COR-L47 (cell line): ENCODE results near the gene DLEC1.
"Not testable (repeated sequence)": the region's sequence is repeated elsewhere in the genome, so short reads cannot be mapped to it uniquely, and the experiment has no call there.

Source experiments
- DNase-seq: peaks from one replicate; lab custom pipeline; 2025; lab: John Stamatoyannopoulos, UW

DLEC1 gene

GRCh38 chr3:38157117-38157516 lies 118.1 kb downstream of the DLEC1 start:
- no peak for DNase-seq

DNA sequence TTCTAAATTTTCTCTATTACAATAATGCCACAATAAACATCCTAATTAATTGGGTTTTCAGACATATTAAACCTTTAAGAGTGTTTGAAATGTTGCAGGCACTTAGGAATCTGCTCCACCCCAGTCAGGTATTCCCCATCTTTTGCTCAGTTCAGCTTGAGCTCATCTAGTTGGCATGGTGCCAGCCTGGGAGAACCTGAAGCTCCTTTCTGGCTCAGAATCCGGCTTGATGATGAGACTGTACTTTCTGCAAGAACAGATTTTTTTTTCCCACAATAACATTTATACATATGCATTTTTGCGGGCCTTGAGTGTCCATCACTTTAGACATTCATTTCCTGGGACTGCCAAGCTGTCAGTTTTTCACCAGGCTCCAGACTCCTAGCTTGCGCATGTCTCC lies 118.6 kb downstream of the DLEC1 start:
- peak; percentile 4 for DNase-seq

- no peak for DNase-seq
Measured at GRCh38 chr3:38158472-38158871, 119.5 kb downstream of the DLEC1 start.

DNA sequence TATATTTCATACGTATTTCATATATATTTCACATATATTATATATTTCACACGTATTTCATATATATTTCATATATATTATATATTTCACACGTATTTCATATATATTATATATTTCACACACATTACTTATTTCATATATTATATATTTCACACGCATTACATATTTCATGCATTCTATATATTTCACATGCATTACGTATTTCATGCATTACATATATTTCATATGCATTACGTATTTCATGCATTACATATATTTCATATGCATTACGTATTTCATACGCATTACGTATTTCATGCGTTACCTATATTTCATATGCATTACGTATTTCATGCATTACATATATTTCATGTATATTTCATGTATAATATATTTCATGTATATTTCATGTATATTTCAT lies 121.7 kb downstream of the DLEC1 start:
- not testable (repeated sequence) for DNase-seq

- DNase-seq = no peak
Measured at GRCh38 chr3:38163117-38163840, 124.3 kb downstream of the DLEC1 start.

- DNase-seq = no peak
Measured at GRCh38 chr3:38163841-38164642, 125.0 kb downstream of the DLEC1 start.

- DNase-seq = no peak
Measured at GRCh38 chr3:38164643-38164951, 125.6 kb downstream of the DLEC1 start.

DNA sequence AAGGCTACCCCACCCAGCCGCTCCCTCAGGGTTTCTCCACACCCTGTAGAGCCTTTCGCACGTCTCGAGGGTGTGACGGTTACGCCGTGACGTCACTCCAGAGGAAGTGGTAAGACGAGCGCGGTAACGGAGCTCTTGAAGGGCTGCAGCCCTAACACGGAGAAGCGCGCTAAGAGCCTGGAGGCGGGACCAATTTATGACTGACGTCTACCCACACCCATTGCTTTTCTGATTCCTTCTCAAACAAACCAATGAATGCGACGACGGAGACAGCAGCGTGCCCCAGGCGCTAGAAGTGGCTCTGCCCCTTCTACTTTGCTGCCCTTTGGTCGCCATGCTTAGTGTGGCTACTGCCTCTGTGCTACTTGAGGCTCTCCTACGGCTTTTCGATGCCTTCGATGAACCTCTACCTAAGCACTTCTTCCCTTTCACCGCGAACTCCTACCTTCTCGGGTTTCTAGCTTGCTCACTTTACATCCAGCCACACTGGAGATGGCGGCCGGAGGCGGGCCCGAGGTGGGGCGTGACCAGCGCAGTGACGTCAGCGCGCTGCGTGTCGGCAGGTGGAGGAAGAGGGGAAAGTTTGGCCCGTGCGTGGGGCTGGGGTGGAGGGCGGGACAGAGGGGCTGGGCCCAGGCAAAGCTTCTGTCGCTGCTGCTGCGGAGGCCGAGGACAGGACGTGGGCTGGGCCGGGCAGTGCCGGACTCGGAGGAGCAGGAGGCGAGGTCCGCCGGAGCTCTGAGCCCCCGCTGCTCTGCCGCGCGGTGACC lies 126.1 kb downstream of the DLEC1 start, which contains the start of gene OXSR1:
Gene OXSR1 (plus strand): TSS at position 586 of the 770 bp plus-strand sequence. CDS start 340 bp downstream, outside the sequence.
- DNase-seq = peak; percentile 95

DNA sequence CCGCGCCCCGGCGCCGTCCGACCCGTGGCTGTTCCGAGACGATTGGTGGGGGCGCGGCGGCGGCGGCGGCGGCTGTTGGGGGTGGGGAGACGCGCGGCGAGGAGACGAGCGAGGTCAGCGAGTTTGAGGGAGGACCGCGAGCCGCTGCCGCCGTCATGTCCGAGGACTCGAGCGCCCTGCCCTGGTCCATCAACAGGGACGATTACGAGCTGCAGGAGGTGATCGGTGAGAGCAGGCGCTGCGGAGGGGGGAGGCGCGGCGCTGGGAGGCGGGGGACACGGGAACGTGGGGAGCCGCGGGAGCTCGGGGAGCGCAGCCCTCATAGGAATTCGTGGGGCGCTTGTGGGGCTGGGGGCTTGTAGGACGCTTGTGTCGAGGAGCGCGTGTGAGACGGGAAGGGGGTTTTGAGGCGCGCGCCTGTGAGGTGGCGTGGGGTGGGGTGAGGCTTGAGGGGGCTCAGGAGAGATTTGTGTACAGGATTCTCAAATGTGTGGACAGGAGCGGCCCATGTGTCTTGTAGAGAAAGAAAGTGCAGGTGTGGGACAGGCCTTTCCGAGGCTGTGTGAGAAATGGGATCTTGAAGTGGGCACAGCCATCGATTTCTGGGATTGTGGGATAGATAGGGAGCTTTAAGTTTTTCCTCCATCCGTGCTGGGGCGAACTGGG lies 126.8 kb downstream of the DLEC1 start:
- DNase-seq = peak; percentile 23

DNA sequence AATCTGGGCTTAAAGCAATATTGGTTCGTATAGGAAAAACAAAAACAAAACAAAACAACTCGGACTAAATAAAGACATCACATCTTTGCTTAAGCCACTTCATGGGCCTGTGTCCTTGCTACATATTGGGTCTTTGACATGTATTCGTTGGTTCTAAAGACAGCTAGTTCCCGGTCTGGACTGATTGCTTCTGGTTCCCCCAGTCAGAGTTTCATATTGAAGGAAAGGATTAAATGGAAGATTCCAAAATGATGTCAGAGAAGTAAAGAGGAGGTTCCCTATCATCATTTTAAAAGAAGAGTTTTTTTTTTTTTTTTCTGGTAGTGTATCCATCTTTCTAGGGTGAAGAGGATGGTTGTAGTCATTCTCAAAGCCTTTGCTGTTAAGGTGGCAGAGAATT lies 128.6 kb downstream of the DLEC1 start:
- DNase-seq = no peak

GRCh38 chr3:38168151-38169026 lies 129.4 kb downstream of the DLEC1 start:
- no peak for DNase-seq

DNA sequence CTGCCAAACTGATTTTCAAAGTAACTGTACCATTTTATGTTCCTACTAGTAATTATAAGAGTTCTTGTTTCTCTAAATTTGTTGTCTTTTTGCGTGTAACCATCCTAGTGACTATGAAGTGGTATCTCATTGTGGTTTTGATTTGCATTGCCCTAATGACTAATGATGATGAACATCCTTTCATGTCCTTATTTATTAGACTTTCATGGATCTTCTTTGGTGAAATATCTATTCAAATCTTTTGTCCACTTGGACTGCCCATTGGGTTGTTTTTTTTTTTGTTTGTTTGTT lies 130.0 kb downstream of the DLEC1 start:
- no peak for DNase-seq

GRCh38 chr3:38170722-38171121 lies 131.7 kb downstream of the DLEC1 start:
- no peak for DNase-seq

GRCh38 chr3:38171622-38172021 lies 132.6 kb downstream of the DLEC1 start:
- no peak for DNase-seq
